HL-60/S4 treated with retinoic acid at 250 ng/mL for 4 days and 3 days (cell line): Measurements from ENCODE around the gene PIP5K1C.
"Not testable (repeated sequence)": the region's sequence is repeated elsewhere in the genome, so short reads cannot be mapped to it uniquely, and the experiment has no call there.

Source experiments
- in situ Hi-C: fragments of 300-500 bp; cut with MboI; formaldehyde crosslinking; loops from 2 replicates; pipeline ENCODE4 v1.7.0; 2022; ENCODE audit warnings: low sequenced_read_pairs

PIP5K1C gene

DNA sequence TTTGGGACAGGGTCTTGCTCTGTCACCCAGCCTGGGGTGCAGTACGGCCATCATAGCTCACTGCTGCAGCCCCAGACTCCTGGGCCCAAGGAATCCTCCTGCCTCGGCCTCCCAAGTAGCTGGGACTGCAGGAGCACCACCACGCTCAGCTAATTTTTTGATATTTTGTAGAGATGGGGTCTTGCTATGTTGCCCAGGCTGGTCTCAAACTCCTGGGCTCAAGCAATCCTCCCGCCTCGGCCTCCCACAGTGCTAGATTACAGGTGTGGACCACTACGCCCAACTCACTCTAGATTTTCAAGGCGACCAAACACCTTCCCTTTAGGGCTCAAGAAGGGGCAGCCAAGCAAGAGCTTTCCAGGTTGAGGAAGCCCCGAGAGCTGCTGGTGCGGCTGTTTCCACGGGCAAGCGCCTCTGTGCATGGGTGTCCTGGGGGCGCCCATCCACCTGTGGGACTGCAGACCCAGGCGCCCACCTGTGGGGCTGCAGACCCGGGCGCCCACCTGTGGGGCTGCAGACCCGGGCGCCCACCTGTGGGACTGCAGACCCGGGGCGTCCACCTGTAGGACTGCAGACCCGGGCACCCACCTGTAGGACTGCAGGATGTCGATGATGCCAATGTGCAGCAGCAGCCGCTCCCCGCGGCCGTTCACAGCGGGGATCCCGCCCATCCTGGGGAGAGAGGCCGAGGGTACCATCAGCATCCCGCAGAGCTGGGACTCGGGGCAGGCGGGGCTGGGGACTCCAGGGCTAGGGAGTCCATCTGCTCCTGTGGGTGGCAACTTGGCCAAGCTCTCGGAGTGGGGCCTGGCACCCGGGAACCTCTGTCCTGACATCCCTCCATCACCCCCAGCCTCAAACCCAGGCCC lies 52.0 kb downstream of the PIP5K1C start:
- in situ Hi-C loops: no loop called here

- in situ Hi-C loops: not testable (repeated sequence)
These were observed 53.2 kb downstream of the PIP5K1C start for GRCh38 chr19:3647102-3647501.

- in situ Hi-C loops: no loop called here
These were observed 53.8 kb downstream of the PIP5K1C start for GRCh38 chr19:3646336-3647092.

DNA sequence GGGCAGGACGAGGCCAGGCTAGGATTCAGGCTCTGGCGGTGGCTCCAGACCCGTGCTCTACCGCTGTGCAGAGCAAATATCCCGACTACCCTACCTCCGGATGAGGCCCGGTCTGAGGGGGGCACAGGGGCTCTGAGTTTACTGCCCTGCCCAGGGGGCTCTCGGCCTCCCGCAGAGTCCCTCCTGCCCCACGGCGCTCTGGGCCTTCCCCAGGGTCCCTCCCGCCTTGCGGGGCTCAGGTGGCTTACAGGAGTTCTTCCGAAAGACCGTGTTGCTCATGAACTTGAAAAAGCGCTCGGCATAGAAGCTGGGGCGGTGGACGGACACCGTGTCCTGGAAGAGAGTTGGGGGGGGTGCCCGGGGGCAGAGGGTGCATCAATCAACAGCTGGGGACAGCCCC lies 54.5 kb downstream of the PIP5K1C start:
- in situ Hi-C loops: no loop called here

DNA sequence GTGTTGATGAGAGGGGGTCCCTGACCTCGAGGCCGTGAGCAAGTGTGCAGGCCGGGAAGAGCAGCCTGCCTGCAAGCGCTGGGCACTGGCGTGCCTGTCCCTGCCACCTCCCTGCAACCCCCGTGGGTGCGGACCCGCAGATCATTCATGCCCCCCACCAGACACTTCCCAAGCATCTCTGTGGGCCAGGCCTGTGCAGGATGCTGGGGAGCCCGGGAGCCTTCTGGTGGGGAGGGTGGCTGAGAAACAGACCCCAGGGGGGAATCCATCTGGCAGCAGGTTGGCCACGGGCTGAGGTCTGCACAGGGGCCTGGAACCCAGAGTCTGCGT lies 55.2 kb downstream of the PIP5K1C start:
- in situ Hi-C loops: no loop called here

DNA sequence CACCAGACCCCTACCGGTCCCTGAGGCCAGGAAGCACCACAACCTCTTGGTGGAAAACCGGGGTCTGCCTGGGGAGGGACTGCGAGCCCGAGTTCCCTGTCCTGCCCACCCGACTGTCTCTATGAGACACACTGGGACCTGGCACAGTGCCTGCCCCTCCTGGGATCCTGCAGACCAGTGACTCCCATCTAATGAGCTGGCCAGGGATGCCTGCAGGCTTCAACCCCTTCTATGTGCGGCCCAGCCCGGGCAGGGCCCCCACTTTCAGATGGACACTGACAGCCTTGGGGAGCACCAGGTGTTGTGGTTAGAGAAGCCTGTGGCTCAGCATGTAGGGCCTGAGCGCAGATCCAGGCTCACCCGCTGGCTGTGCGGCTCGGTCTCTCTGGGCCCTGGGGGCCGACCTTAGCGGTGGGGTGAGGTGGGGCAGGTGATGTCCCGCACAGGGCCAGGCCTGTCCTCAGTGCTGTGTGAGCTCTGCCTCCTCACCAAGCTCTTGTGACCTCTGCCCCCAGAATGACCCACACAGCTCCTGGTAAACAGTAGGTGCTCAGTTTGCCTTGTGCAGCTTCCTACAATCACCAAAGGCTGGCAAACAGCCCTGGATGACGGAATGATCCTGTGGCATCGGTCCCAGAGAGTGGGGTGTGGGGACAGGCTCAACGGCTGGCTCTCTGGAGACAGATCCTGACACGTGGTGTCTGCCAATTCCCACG lies 55.8 kb downstream of the PIP5K1C start:
- in situ Hi-C loops: no loop called here

GRCh38 chr19:3643674-3644313 lies 56.5 kb downstream of the PIP5K1C start:
- in situ Hi-C loops: no loop called here

- in situ Hi-C loops: no loop called here
These were observed 57.1 kb downstream of the PIP5K1C start for GRCh38 chr19:3642987-3643673.

- in situ Hi-C loops: no loop called here
These were observed 58.0 kb downstream of the PIP5K1C start for GRCh38 chr19:3642296-3642695.

DNA sequence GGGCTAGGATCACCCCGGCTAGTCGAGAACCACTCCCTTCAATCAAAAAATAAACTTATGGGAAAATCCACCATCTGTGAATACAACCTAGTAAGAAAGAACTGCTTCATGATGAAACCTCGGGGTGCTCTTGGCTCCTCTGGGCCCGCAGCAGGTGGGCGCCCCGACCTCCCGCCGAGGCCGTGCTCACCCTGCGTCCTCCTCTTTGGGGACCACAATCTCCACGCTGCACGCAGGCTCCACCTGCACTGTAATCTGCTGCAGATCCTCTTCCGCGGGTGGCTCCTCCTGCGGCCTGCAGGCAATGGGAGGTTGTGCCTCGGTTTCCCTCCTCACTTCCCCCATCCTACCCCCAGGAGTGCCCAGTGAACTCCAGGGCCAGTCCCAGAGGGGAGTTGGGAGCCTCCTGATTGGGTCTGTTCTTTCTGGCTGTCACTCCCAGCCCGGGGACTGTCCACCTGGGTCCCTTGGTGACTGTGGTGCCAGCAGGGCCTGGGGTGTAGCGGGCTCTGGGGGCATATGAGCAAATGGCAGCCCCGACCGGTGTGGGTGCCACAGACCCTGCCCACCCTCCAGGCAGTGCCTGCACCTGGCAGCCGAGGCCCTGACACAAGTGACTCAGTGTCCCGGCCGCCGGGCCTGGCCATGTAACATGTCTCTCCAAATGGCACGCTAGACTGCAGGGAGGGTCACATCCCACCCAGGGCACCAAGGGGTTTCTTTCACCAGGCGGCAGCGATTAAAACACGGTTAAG lies 58.6 kb downstream of the PIP5K1C start:
- in situ Hi-C loops: no loop called here

GRCh38 chr19:3639479-3639878 lies 60.8 kb downstream of the PIP5K1C start:
- in situ Hi-C loops: no loop called here

- in situ Hi-C loops: no loop called here
These were observed 61.8 kb downstream of the PIP5K1C start for GRCh38 chr19:3638208-3639193.

GRCh38 chr19:3637621-3638020 lies 62.6 kb downstream of the PIP5K1C start:
- in situ Hi-C loops: no loop called here

DNA sequence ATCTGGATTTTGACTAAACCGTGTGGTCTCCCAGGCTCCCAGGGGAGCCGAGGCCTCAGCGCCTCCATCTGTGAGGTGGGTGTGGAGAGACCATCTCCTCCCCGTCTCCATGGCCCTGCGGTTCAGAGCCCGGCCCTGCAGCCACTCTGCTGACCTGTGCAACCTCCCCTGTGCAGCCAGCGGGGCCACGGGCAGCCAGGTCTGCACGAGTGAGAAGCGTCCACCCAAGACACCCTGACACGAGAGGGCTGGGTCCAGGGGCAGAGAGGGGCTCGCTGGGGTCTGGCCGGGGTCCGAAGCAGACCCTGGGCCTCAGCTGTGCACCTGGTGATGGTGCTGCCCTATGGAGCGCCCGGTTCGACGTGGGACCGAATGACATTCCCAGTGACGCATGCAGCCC lies 63.3 kb downstream of the PIP5K1C start:
- in situ Hi-C loops: no loop called here

- in situ Hi-C loops: no loop called here
These were observed 63.8 kb downstream of the PIP5K1C start for GRCh38 chr19:3636506-3636905.

DNA sequence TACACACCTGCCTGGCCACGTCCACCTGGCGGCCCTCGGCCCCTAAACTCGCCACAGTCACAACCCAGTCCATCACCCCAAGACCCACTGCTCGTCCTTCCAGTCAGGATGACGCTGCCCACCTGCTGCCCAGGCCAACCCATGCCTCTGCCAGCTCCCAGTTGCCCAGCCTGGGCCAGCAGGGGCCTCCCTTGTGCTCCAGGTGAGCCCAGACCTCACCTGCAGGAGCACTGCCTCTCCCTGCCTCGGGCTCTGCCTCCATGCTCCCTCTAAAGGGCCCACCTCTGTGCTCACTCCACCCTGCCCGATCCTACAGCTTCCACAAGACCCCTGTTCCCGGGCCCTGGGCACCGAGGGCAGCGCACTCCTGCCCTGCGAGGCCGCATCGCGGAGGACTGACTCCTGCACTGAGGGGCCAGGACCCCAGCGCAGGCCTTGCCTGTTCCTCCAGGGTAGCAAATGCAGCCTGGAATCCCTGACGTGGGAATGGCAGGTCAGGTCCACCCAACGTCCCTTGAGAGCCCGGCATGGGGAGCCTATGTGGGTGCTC lies 65.7 kb downstream of the PIP5K1C start:
- in situ Hi-C loops: no loop called here

DNA sequence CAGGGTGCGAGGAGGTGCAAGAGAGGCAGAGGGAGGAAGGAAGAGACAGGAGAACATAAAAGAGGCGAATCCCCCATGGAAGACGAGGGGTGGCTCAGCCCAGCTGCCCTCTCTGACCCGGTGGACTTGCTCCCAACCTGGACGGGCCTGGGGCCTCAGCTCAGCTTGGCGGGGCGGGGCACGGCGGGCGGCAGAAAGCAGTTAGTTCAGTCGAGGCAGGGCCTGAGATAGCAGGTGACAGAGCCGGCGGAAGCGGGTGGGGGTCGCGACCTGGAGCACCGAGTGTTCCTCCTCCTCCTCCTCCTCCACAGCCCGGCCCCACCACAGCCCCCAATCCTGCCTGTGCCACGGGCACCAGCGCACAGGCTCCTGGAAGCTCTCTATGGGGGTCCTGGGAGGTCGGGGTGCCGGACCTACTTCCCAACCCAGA lies 66.7 kb downstream of the PIP5K1C start:
- in situ Hi-C loops: no loop called here
